SK-N-MC (cell line): ENCODE results near the gene SLC41A3.

ENCODE experiments used
- EZH2 ChIP-seq: fragments of 200-600 bp; sonication (generic); IDR thresholded peaks from one replicate; pipeline ENCODE4 v1.6.1; 2017; ENCODE audit warnings: antibody characterized with exemption
- POLR2AphosphoS5 ChIP-seq: IDR thresholded peaks from 2 replicates; pipeline ENCODE4 v1.6.1; 2012; ENCODE audit warnings: mild to moderate bottlenecking, low read depth, low read length, borderline replicate concordance

DNA sequence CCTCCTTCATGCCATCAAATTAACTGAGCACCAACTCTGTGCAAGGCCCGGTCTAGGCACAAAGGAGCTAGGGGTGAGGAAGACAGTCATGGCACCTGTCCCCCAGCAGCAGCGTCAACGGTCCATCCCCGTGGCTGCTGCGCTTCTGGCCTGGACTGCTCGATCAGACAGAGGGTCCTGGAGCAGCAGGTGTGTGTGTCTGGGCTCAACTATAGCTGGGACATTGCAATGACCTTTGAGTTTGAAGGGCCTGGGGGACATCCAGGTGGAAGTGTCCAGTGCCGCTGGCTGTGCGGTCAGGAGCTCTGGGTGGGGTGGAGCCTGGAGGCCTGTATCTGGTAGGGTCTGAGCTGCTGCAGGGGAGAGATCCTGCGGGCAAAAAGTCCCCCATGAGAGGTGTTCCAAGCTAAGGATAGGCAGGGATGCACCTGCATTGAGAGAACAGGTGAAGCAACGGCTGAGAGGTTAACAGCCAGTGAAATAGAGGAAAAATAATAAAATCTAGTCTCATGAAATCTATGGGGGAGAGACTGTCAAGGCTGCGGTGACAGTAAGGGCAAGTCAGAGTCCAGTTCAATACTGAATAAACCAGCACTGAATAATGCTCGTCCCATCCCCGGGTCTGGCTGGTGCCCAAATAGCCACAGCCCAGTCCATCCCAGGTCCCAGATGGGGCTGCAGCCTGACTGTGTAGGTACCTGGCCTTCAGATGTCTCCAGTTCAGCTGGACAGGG, 25.4 kb upstream of the SLC41A3 start:
- TF ChIP-seq EZH2, result no peak
- TF ChIP-seq POLR2AphosphoS5, result no peak
